PC-3 (cell line): ENCODE data around the gene SRPK3.

ENCODE experiments used
- CTCF ChIP-seq: fragments of 300-600 bp; sonication (generic); conservative IDR thresholded peaks from 2 replicates; pipeline ENCODE4 v1.5.1; 2017; ENCODE audit warnings: antibody characterized with exemption, low read depth, mild to moderate bottlenecking, low read length
- EZH2 ChIP-seq: fragments of 300-600 bp; sonication (generic); IDR thresholded peaks from one replicate; pipeline ENCODE4 v1.6.1; 2017; ENCODE audit warnings: antibody characterized with exemption, mild to moderate bottlenecking, low read length; ENCODE audit not compliant: unreplicated experiment
- EZH2phosphoT487 ChIP-seq: fragments of 300-600 bp; sonication (generic); IDR thresholded peaks from 2 replicates; pipeline ENCODE4 v1.6.1; 2018; ENCODE audit warnings: mild to moderate bottlenecking, antibody characterized with exemption, low read length, borderline replicate concordance

- TF ChIP-seq CTCF, result no peak
- no peak for TF ChIP-seq EZH2
- no peak for TF ChIP-seq EZH2phosphoT487
Observed at GRCh38 chrX:153736071-153736820, 44.6 kb upstream of the SRPK3 start.
